ENCODE measurements around the gene LIMS1.

DNA sequence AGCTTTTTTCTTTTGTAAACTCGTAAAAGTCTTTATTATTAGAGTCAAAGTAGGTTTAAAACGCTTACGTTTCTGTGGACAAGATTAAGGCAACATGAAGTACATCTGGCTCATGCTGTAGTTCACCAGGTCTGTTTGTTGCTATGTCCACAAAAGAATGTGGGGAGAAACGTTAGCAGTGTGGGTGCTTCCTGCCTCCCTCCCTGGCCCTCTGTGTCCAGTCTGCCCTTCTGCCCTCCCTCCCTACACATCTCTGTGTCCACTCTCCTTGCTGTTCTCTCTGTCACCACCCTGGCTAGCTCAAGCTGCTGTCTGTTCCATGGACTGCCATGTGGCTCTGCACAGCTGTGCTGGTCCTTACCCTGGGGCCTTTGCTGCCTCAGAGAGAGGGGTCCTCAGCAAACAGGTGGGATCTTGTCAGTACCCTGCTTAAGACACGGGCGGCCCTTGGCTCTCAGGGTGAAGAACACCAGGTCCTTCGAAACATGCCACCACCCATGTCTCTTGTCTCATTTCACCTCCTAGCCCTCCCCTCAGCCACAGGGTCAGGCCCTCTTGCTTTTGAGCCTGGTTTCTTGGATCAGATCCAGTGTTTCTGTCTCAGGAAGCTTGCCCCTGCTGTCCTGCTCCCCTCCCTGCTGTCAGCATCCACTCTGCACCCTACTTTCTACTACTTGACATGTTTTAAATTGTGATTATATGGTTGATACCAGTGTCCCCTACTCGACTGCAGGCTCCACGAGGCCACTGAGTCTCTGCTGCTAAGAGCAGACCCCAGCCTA is 79.2 kb downstream of the LIMS1 start:
- TF ChIP-seq, protein P1, sequence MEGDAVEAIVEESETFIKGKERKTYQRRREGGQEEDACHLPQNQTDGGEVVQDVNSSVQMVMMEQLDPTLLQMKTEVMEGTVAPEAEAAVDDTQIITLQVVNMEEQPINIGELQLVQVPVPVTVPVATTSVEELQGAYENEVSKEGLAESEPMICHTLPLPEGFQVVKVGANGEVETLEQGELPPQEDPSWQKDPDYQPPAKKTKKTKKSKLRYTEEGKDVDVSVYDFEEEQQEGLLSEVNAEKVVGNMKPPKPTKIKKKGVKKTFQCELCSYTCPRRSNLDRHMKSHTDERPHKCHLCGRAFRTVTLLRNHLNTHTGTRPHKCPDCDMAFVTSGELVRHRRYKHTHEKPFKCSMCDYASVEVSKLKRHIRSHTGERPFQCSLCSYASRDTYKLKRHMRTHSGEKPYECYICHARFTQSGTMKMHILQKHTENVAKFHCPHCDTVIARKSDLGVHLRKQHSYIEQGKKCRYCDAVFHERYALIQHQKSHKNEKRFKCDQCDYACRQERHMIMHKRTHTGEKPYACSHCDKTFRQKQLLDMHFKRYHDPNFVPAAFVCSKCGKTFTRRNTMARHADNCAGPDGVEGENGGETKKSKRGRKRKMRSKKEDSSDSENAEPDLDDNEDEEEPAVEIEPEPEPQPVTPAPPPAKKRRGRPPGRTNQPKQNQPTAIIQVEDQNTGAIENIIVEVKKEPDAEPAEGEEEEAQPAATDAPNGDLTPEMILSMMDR (IDR thresholded peaks at IDR 0.05; ENCODE audit: low read depth, low read length): no peak
- no peak for TF ChIP-seq EZH2phosphoT487 (IDR thresholded peaks at IDR 0.05; ENCODE audit: low read depth)
